GM18499 (cell line): Measurements from ENCODE around the gene GIMAP7.

Experiments
- ATAC-seq: cut with Tn5 transposase; IDR thresholded peaks from one replicate; pipeline ENCODE4 v1.9.1; 2021; ENCODE audit warnings: moderate number of reproducible peaks; ENCODE audit not compliant: insufficient read depth, unreplicated experiment

GIMAP7 gene

GRCh38 chr7:150567871-150568301 is 53.2 kb downstream of the GIMAP7 start:
- ATAC-seq, result no peak

GRCh38 chr7:150568714-150569113 is 54.0 kb downstream of the GIMAP7 start:
- ATAC-seq, result no peak

GRCh38 chr7:150569245-150569955 is 54.7 kb downstream of the GIMAP7 start:
- no peak for ATAC-seq
